NCI-H128 (cell line): ENCODE data around the gene FRMPD2.
"Not testable (repeated sequence)": the region's sequence is repeated elsewhere in the genome, so short reads cannot be mapped to it uniquely, and the experiment has no call there.

Experiments
- DNase-seq: peaks from one replicate; lab custom pipeline; 2025; ENCODE audit not compliant: unreplicated experiment; lab: John Stamatoyannopoulos, UW

FRMPD2 gene

DNA sequence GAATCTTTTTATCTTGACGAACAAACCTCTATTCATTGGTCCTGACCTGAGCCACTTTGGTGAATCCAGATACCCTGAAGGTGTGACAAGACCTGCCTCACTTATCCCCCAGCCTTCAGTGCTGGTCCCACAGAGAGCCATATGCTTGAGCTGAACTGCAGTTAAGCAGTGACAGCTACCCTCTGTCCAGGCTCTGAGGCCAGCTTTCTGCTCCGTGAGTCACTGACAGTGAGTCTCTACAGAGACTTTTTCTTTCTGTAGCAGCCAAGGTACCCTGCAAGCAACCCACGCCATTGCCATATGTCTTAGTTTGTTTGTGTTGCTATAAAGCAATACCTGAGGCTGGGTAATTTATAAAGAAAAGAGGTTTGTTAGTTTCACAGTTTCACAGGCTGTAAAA, 133.5 kb downstream of the FRMPD2 start:
- DNase-seq = not testable (repeated sequence)

DNA sequence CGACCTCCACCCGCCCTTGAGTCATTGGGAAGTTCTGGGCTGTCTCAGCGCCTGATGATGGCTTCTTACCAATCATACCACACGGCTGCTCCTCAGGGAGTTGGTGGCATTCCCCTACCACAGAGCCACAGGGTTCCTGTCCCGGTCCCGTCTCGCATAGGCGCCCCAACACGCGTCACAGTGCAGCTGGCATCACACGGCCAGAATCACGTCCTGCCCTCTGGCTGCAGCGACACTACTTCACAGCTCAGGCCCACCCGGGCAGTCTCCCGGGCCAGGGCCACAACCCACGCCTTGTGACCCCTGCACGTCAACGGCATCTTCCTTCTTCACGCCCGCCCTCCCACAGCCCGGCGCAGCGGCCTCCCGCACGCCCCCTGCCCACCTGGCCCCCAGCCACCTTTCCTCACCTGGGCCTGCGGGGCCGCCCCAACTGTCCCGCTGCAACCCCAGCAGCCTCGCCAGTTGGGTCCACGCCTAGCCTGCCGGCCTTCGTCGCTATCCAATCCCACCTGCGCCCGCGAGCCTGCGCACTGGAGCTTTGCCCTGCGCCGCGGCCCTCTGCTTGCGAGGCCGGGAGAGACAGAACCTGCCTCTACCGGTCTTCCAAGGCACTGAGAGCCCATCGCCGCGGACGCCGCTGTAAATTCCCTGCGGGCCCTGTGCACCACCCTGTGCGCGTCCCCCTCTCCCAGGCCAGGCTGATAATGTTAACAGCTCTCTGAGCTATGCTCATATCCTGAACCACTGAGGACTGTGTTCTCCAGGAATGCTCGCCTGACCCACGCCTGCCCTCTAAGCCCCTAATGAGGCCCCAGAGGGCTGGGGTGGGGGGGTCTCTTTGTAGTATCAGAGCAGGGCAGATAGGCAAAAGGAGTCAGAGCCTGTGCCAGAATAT, 134.3 kb downstream of the FRMPD2 start:
- DNase-seq = not testable (repeated sequence)

DNA sequence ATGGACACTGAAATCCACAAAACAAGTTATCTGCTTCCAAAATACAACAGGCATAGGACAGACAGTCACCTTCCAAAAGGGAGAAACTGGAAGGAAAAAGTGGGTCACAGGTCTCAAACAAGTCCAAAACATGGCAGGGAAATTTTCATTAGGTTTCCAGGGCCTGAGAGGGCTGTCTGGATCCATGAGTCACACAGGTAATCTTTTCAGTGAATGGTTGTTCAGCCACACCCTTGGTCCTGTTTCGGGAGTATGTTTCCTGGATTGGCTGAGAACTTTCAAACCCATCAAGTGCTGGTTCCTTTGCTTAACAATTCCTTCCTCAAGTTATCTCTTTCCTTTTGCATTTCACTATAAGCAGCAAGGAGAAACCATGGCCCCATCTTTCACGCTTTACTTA, 145.5 kb downstream of the FRMPD2 start:
- not testable (repeated sequence) for DNase-seq

DNA sequence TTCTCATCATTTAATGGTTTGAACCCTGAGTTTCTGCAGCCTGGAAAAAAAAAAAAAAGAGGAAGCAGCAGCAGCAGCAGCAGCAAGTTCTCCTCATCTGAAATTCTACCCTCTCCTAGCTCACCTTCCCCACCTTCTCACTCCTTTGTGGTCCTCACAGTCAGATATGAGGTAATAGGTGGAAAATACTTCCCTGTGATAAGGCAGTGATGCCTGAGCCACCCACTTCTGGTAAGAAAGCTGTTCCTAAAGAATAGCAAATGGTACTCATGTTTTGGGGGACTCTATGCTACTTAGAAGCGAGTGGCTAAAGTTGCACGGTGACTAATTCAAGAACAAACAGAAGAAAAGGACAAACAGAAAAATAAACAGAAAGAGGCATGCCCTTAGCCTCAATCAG, 148.2 kb downstream of the FRMPD2 start:
- not testable (repeated sequence) for DNase-seq

DNA sequence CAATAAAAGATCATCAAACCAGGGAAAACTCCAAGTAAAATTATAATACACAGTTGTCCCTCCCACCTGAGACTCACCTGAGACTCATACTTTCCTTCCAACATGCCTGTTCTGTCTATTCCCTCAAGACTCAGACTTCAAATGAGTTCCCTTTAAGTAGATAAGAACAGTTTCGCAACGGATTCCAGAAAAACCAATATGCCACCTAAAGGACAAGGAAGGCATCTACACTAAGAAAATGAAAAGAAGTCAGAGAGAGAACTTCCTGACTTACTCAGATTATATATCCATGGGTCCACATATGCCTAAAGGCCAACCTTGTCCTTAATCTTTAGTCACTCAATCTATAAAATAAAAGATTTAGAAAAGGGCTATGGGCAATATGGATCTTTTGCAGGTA, 148.9 kb downstream of the FRMPD2 start:
- DNase-seq = not testable (repeated sequence)

DNA sequence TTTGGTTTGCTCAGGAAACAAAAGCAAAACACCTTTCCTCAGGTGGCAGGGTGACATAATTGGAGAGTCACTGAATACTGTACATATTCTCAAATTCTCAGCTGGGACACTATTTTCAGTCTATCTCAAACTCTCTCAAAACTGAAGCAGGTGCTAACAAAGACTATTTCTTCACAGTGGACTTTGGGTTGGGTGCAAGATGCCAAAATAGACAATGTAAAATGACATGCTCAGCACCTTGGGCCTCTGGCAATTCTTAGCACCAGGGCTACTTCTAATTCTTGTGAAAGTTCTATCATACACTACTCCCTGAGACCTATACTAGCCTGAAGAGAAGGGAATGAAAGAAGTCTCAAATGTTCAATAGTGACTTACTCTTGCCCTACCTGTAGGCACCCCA, 151.9 kb downstream of the FRMPD2 start:
- not testable (repeated sequence) for DNase-seq

DNA sequence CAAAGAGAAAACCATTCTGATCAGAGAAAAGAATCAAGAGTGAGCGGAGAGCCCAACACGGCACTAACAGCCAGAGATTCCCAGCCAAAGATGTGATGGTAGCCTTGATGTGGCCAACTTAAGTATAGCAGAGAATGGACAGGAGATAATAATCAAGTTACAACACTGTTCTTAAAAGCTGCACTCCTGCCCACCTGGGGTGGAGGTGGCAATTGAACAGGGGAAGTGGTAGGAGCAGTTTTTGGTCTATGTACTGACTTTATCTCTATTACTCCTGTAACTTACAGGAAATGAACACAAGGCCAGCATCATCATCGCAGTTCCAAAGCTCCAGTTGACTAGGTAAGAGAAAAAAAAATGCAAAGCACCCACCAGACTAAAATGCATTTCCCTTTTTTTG, 164.2 kb downstream of the FRMPD2 start:
- DNase-seq = not testable (repeated sequence)
